GM19397 (cell line): ENCODE data around the gene TMIE.

Experiments used
- ATAC-seq: cut with Tn5 transposase; IDR thresholded peaks from one replicate; pipeline ENCODE4 v1.9.1; 2021; ENCODE audit warnings: mild to moderate bottlenecking, moderate library complexity; ENCODE audit not compliant: unreplicated experiment

Gene TMIE

GRCh38 chr3:46706771-46707582 is 5.8 kb downstream of the TMIE start:
- ATAC-seq, result no peak

GRCh38 chr3:46707601-46708011 is 6.4 kb downstream of the TMIE start:
- ATAC-seq, result no peak

- no peak for ATAC-seq
These were observed 7.4 kb downstream of the TMIE start for GRCh38 chr3:46708401-46709156.

- no peak for ATAC-seq
These were observed 8.0 kb downstream of the TMIE start for GRCh38 chr3:46709157-46709654.

- no peak for ATAC-seq
These were observed 8.5 kb downstream of the TMIE start for GRCh38 chr3:46709721-46710120.

- ATAC-seq, result no peak
These were observed 9.0 kb downstream of the TMIE start for GRCh38 chr3:46710229-46710628.

GRCh38 chr3:46710671-46711295 is 9.6 kb downstream of the TMIE start:
- no peak for ATAC-seq

- ATAC-seq, result no peak
These were observed 10.1 kb downstream of the TMIE start for GRCh38 chr3:46711305-46711704.

- ATAC-seq, result no peak
These were observed 10.6 kb downstream of the TMIE start for GRCh38 chr3:46711760-46712159.

- ATAC-seq, result no peak
These were observed 11.2 kb downstream of the TMIE start for GRCh38 chr3:46712191-46713049.

- ATAC-seq, result no peak
These were observed 12.1 kb downstream of the TMIE start for GRCh38 chr3:46713050-46713897.

GRCh38 chr3:46713898-46714552 is 12.8 kb downstream of the TMIE start:
- ATAC-seq, result no peak

- no peak for ATAC-seq
These were observed 13.7 kb downstream of the TMIE start for GRCh38 chr3:46714728-46715506.

GRCh38 chr3:46715507-46716175 is 14.4 kb downstream of the TMIE start:
- no peak for ATAC-seq

GRCh38 chr3:46716461-46717441 is 15.6 kb downstream of the TMIE start:
- ATAC-seq, result no peak

- ATAC-seq, result no peak
These were observed 16.4 kb downstream of the TMIE start, which contains the start of gene PRSS50 for GRCh38 chr3:46717447-46718231. Gene PRSS50 (minus strand): TSS chr3:46717869. CDS start chr3:46717824, 45 bp downstream.
